Upper lobe of right lung (tissue), 1 donor: Measurements from ENCODE around the gene IL23R. TPM values are rescaled to one million over a fixed set of nuclear protein-coding genes. Genes with fewer than 3 reads are reported as not detected.

Experiments used
- ATAC-seq: fragments of 200-7000 bp; cut with Tn5 transposase; one replicate; pipeline ENCODE4 v1.9.1; 2020; ENCODE audit warnings: mild to moderate bottlenecking, moderate library complexity
- DNase-seq: peaks from one replicate; pipeline ENCODE4 v3.0.0-alpha.2; 2020
- H3K27ac ChIP-seq: fragments of 200-600 bp; one replicate; pipeline ENCODE4 v1.8.0; 2022
- H3K27me3 ChIP-seq: fragments of 200-600 bp; one replicate; pipeline ENCODE4 v1.8.0; 2022; ENCODE audit warnings: mild to moderate bottlenecking
- H3K36me3 ChIP-seq: fragments of 200-600 bp; one replicate; pipeline ENCODE4 v1.8.0; 2022
- H3K4me1 ChIP-seq: fragments of 200-600 bp; one replicate; pipeline ENCODE4 v1.8.0; 2022
- H3K4me3 ChIP-seq: fragments of 200-600 bp; one replicate; pipeline ENCODE4 v1.8.0; 2022; ENCODE audit warnings: mild to moderate bottlenecking
- H3K9me3 ChIP-seq: fragments of 200-600 bp; one replicate; pipeline ENCODE4 v1.8.0; 2022
- CTCF ChIP-seq: fragments of 200-600 bp; IDR thresholded peaks from one replicate; pipeline ENCODE4 v1.8.0; 2022; ENCODE audit warnings: antibody characterized with exemption
- intact Hi-C: fragments of 100-400 bp; cut with DNase I; formaldehyde crosslinking; loops from one replicate; pipeline ENCODE4 v1.11.0; 2022
- total RNA-seq: library from RNA; stranded (reverse); fragmentation: NEBNext Ultra II Directional; extraction: Animal tissue kit (Norgen Biotek cat#: 25700); gene quantifications from one replicate; pipeline ENCODE4 v1.2.1, GENCODE V29; 2021
- donor health status: DM: no; HTN: yes; CAD: no; lungs with severe emphysema.

IL23R gene
- total RNA-seq, 1 donor from 2014 or later = 0.20 TPM

- intact Hi-C loops = no loop called here
- H3K27ac ChIP-seq = no peak overlapping the region
- no peaks in the 10 kb centered on the region for H3K36me3 ChIP-seq
- H3K4me3 ChIP-seq = no peak overlapping the region
- no peaks in the 10 kb centered on the region for H3K9me3 ChIP-seq
- no peaks in the 10 kb centered on the region for H3K27me3 ChIP-seq
- no peaks in the 10 kb centered on the region for H3K4me1 ChIP-seq
- DNase-seq = no peak
- no peak for TF ChIP-seq CTCF
- no peak for ATAC-seq
These were observed 114.4 kb downstream of the IL23R start for GRCh38 chr1:67280696-67281095.

- Histone ChIP-seq H3K36me3 (no peaks in the 10 kb centered on the region), H3K4me3 (no peak overlapping the region), H3K27me3 (no peaks in the 10 kb centered on the region), H3K27ac (no peak overlapping the region), H3K4me1 (no peaks in the 10 kb centered on the region), H3K9me3 (no peaks in the 10 kb centered on the region)
- no peak for TF ChIP-seq CTCF
- ATAC-seq (no peak), DNase-seq (no peak)
- intact Hi-C loops = no loop called here
These were observed 115.0 kb downstream of the IL23R start for GRCh38 chr1:67281244-67281643.

GRCh38 chr1:67285780-67286488 is 119.7 kb downstream of the IL23R start:
- no peaks in the 10 kb centered on the region for H3K36me3 ChIP-seq
- H3K4me3 ChIP-seq = no peak overlapping the region
- H3K27ac ChIP-seq = no peak overlapping the region
- DNase-seq (no peak), ATAC-seq (no peak)
- no peaks in the 10 kb centered on the region for H3K4me1 ChIP-seq
- intact Hi-C loops = no loop called here
- no peaks in the 10 kb centered on the region for H3K9me3 ChIP-seq
- no peaks in the 10 kb centered on the region for H3K27me3 ChIP-seq
- no peak for TF ChIP-seq CTCF

- Histone ChIP-seq H3K27ac (no peak overlapping the region), H3K36me3 (no peaks in the 10 kb centered on the region), H3K27me3 (no peaks in the 10 kb centered on the region), H3K9me3 (no peaks in the 10 kb centered on the region), H3K4me1 (no peaks in the 10 kb centered on the region), H3K4me3 (no peak overlapping the region)
- ATAC-seq (no peak), DNase-seq (no peak)
- no peak for TF ChIP-seq CTCF
- intact Hi-C loops = no loop called here
These were observed 124.0 kb downstream of the IL23R start for GRCh38 chr1:67290236-67290635.

- Histone ChIP-seq H3K9me3 (no peaks in the 10 kb centered on the region), H3K4me3 (no peak overlapping the region), H3K36me3 (no peaks in the 10 kb centered on the region), H3K4me1 (no peaks in the 10 kb centered on the region), H3K27ac (no peak overlapping the region), H3K27me3 (no peaks in the 10 kb centered on the region)
- intact Hi-C loops = no loop called here
- no peak for TF ChIP-seq CTCF
- ATAC-seq (no peak), DNase-seq (no peak)
These were observed 128.8 kb downstream of the IL23R start for GRCh38 chr1:67294836-67295617.
